Keratinocyte (primary cell): ENCODE results near the gene DNAJC5G. TPM values are rescaled to one million over a fixed set of nuclear protein-coding genes. Genes with fewer than 3 reads are reported as not detected.

Experiments
- DNase-seq: peaks from one replicate; pipeline ENCODE4 v3.0.0-alpha.2; 2011; ENCODE audit warnings: low read depth, missing footprints, low spot score
- FAIRE-seq: peaks from 2 replicates; lab custom pipeline; 2011; peaks lifted over from hg19 to GRCh38; lab: Jason Lieb, UNC
- H2AFZ ChIP-seq: 2 replicates; pipeline ENCODE4 v1.6.0; 2012; ENCODE audit warnings: low read length, control low read depth, inconsistent platforms; ENCODE audit not compliant: control insufficient read depth
- H3K27ac ChIP-seq: 2 replicates; pipeline ENCODE4 v1.5.1; 2011; ENCODE audit warnings: low read length; ENCODE audit not compliant: control insufficient read depth, insufficient read depth
- H3K27me3 ChIP-seq: 3 replicates; pipeline ENCODE4 v1.6.0; 2011; ENCODE audit warnings: low read length; ENCODE audit not compliant: control insufficient read depth, insufficient read depth; ENCODE audit errors: extremely low read depth
- H3K36me3 ChIP-seq, 2 experiments: 2 replicates in 1 of 2; 3 replicates in 1 of 2; pipeline ENCODE4 v1.5.1; 2011; ENCODE audit warnings: low read length in 2 of 2, mild to moderate bottlenecking in 1 of 2; ENCODE audit not compliant: control insufficient read depth in 2 of 2, insufficient read depth in 2 of 2; ENCODE audit errors: extremely low read depth in 1 of 2
- H3K4me1 ChIP-seq: 3 replicates; pipeline ENCODE4 v1.5.1; 2011; ENCODE audit warnings: low read length; ENCODE audit not compliant: control insufficient read depth, insufficient read depth; ENCODE audit errors: extremely low read depth
- H3K4me2 ChIP-seq: 3 replicates; pipeline ENCODE4 v1.6.0; 2011; ENCODE audit warnings: low read depth, low read length; ENCODE audit not compliant: control insufficient read depth, insufficient read depth; ENCODE audit errors: extremely low read depth
- H3K4me3 ChIP-seq, 3 experiments: fragments of 200-600 bp in 1 of 3; sonication (generic) in 1 of 3; 2 replicates in 2 of 3; 3 replicates in 1 of 3; pipeline ENCODE4 v1.5.1; 2011 to 2016; ENCODE audit warnings: low read length in 3 of 3, mild to moderate bottlenecking in 3 of 3, control low read depth in 2 of 3, inconsistent platforms in 1 of 3, low read depth in 1 of 3, mixed read lengths in 1 of 3, mixed run types in 1 of 3, moderate library complexity in 1 of 3; ENCODE audit not compliant: control insufficient read depth in 2 of 3, insufficient read depth in 2 of 3; ENCODE audit errors: extremely low read depth in 1 of 3
- H3K79me2 ChIP-seq: 2 replicates; pipeline ENCODE4 v1.6.0; 2012; ENCODE audit warnings: low read length; ENCODE audit not compliant: control insufficient read depth, insufficient read depth
- H3K9ac ChIP-seq: 3 replicates; pipeline ENCODE4 v1.6.0; 2011; ENCODE audit warnings: low read length; ENCODE audit not compliant: control insufficient read depth, insufficient read depth; ENCODE audit errors: extremely low read depth
- H3K9me1 ChIP-seq: 3 replicates; pipeline ENCODE4 v1.6.0; 2011; ENCODE audit warnings: low read length; ENCODE audit not compliant: control insufficient read depth, insufficient read depth; ENCODE audit errors: extremely low read depth
- H3K9me3 ChIP-seq: 2 replicates; pipeline ENCODE4 v1.5.1; 2012; ENCODE audit warnings: low read depth, low read length; ENCODE audit not compliant: control insufficient read depth
- H4K20me1 ChIP-seq: 3 replicates; pipeline ENCODE4 v1.6.0; 2011; ENCODE audit warnings: low read length; ENCODE audit not compliant: control insufficient read depth, insufficient read depth; ENCODE audit errors: extremely low read depth
- CTCF ChIP-seq, 3 experiments: IDR thresholded peaks in 1 of 3; conservative IDR thresholded peaks in 1 of 3; optimal IDR thresholded peaks in 1 of 3; 2 replicates in 2 of 3; 3 replicates in 1 of 3; pipeline versions ENCODE3 to v1.5.1; 2011; ENCODE audit warnings: low read length in 3 of 3, mild to moderate bottlenecking in 3 of 3, moderate library complexity in 2 of 3, control low read depth in 1 of 3, inconsistent platforms in 1 of 3; ENCODE audit not compliant: insufficient read depth in 2 of 3; ENCODE audit errors: extremely low read depth in 1 of 3
- EZH2 ChIP-seq: IDR thresholded peaks from one replicate; pipeline ENCODE4 v1.6.1; 2012; ENCODE audit warnings: inconsistent platforms, mild to moderate bottlenecking, low read length, moderate library complexity
- dilution Hi-C: fragments of 300-500 bp; cut with MboI; formaldehyde crosslinking; loops from one replicate; pipeline ENCODE4 v1.7.0; 2020; ENCODE audit warnings: low sequenced_read_pairs; ENCODE audit not compliant: extremely low pct_ligation_motif_present
- polyA plus RNA-seq, 5 experiments: library from polyadenylated mRNA; depleted of rRNA in 3 of 5; stranded (reverse) in 3 of 5; stranded (forward) in 1 of 5; unstranded in 1 of 5; fragments of >200 nt; gene quantifications; 1 replicate in 1 of 5; 2 replicates in 3 of 5; 3 replicates in 1 of 5; pipeline versions ENCODE4 v1.2.1 to v1.2.3, GENCODE V29; 2011 to 2012; ENCODE audit warnings: missing spikeins in 2 of 5, low read depth in 1 of 5, low replicate concordance in 1 of 5

The DNAJC5G gene
- polyA plus RNA-seq, 1 donor (not counting 4 experiments of a cell fraction or from before 2014, with no cell fraction given) = not detected

- Histone ChIP-seq H3K4me3 (no peak overlapping the region), H3K27ac (no peak overlapping the region), H3K27me3 (peaks cover 41% of the 10 kb centered on the region), H3K79me2 (no peaks in the 10 kb centered on the region), H3K4me1 (no peaks in the 10 kb centered on the region), H4K20me1 (peaks cover 2% of the 10 kb centered on the region), H3K9me3 (no peaks in the 10 kb centered on the region), H3K9me1 (no peaks in the 10 kb centered on the region), H3K36me3 (peaks cover under 1 to 3% of the 10 kb centered on the region in 2 experiments), H2AFZ (no peak overlapping the region), H3K4me2 (peak overlapping the region; percentile 48), H3K9ac (no peak overlapping the region)
- DNase-seq (no peak), FAIRE-seq (no peak)
- TF ChIP-seq EZH2 (peak; percentile 83), CTCF (optimal IDR thresholded peaks at IDR 0.05 in 1 of 3, IDR thresholded peaks at IDR 0.05 in 1 of 3, conservative IDR thresholded peaks at IDR 0.05 in 1 of 3; ENCODE audit: extremely low read depth in 1 of 3, insufficient read depth in 2 of 3, low read length in 3 of 3) (peak in 1 of 3 experiments; percentile 26)
- dilution Hi-C loops = no loop called here
Observed at GRCh38 chr2:27306573-27307286, 31.5 kb downstream of the DNAJC5G start.

DNA sequence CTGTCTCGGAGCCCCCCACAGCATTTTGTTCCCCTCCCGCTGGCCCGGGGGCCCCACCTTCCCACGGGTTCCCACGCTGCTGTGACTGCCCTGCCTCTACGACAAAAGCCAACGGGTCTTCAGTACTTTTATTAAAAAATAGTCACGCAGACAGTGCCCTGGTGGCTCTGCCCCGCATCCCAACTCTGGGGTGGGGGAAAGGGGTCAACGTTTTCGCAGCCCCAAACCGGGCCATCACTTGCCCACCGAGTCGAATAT, 32.0 kb downstream of the DNAJC5G start:
- peaks cover 2% of the 10 kb centered on the region for H4K20me1 ChIP-seq
- no peak overlapping the region for H3K9ac ChIP-seq
- dilution Hi-C loops = no loop called here
- no peak overlapping the region for H3K4me3 ChIP-seq
- H3K9me1 ChIP-seq = no peaks in the 10 kb centered on the region
- H3K4me1 ChIP-seq = no peaks in the 10 kb centered on the region
- no peak overlapping the region for H3K27ac ChIP-seq
- no peak overlapping the region for H2AFZ ChIP-seq
- no peak for FAIRE-seq
- H3K36me3 ChIP-seq = peaks cover 3 to 5% of the 10 kb centered on the region in 2 experiments
- no peak for TF ChIP-seq CTCF (optimal IDR thresholded peaks at IDR 0.05 in 1 of 3, IDR thresholded peaks at IDR 0.05 in 1 of 3, conservative IDR thresholded peaks at IDR 0.05 in 1 of 3; ENCODE audit: extremely low read depth in 1 of 3, insufficient read depth in 2 of 3, low read length in 3 of 3)
- TF ChIP-seq EZH2 = peak; percentile 36
- H3K79me2 ChIP-seq = no peaks in the 10 kb centered on the region
- H3K27me3 ChIP-seq = peaks cover 41% of the 10 kb centered on the region
- no peak for DNase-seq
- peak overlapping the region; percentile 48 for H3K4me2 ChIP-seq
- H3K9me3 ChIP-seq = no peaks in the 10 kb centered on the region
